ENCODE measurements around the gene RNF182. TPM values are rescaled to one million over a fixed set of nuclear protein-coding genes. Genes with fewer than 3 reads are reported as not detected.

The RNF182 gene
- total and polyA plus RNA-seq, 9 of the 15 experiments (the other 6 are each of a cell fraction or from before 2014, with no cell fraction given), result 12.8 to 22.8 (median 17.5) TPM

GRCh38 chr6:13913226-13914001 is 11.3 kb upstream of the RNF182 start:
- in situ Hi-C loops (cut with MboI), result loop anchor here (5.0 kb wide), 1 partner anchor 149 kb away; no protein-coding TSS in a partner anchor
- DNase-seq (ENCODE audit: extremely low read depth in 1 of 4, low spot score in 3 of 4) (no peak), ATAC-seq (no peak), FAIRE-seq (no peak)
- H3K4me3 ChIP-seq, result no peak overlapping the region
- H3K4me2 ChIP-seq (ENCODE audit: insufficient read depth, low read length), result peak overlapping the region; percentile 23; the same call in 1 of the 2 replicates
- H3K9me1 ChIP-seq (ENCODE audit: control insufficient read depth, insufficient read depth, low read length), result no peaks in the 10 kb centered on the region
- 36% methylated on average over 8 of the region's 8 CpGs for WGBS (ENCODE audit: insufficient coverage, low coverage, missing lambda C conversion rate)
- ChIA-PET CTCF (ENCODE audit: low intra/inter-chr PET ratio) (no interaction called here), POLR2A (interaction anchor here (0.7 to 3.8 kb wide), 6 partner anchors 10 to 164 kb away, joined by 3 to 34 read pairs (median 3); partner anchors contain the start of gene RNF182)
- no peaks in the 10 kb centered on the region for H3K9me3 ChIP-seq (replicated peaks; ENCODE audit: control insufficient read depth, insufficient read depth, low read depth, low read length)
- intact Hi-C loops (cut with micrococcal nuclease), result loop anchor here (1.0 kb wide), 1 partner anchor 133 kb away; no protein-coding TSS in a partner anchor
- no peaks in the 10 kb centered on the region for H3K27me3 ChIP-seq (ENCODE audit: control insufficient read depth in 2 of 2, insufficient read depth in 2 of 2, low read length in 2 of 2)
- H3K27ac ChIP-seq (ENCODE audit: extremely low read depth, low read depth, low read length), result no peak overlapping the region
- H3K36me3 ChIP-seq (ENCODE audit: control insufficient read depth, insufficient read depth, low read length), result no peaks in the 10 kb centered on the region
- BruUV-seq (replicated peaks), result no TSS peak
- H3K9ac ChIP-seq (ENCODE audit: insufficient read depth in 1 of 2, low read depth in 2 of 2, low read length in 2 of 2), result no peak overlapping the region
- peak overlapping the region; percentile 5; the same call in 1 of the 2 replicates for H2AFZ ChIP-seq (ENCODE audit: low read depth, low read length)
- H3K4me1 ChIP-seq (replicated peaks in 1 of 2; ENCODE audit: control insufficient read depth in 2 of 2, insufficient read depth in 2 of 2, low read length in 2 of 2), result peaks cover 21 to 55% of the 10 kb centered on the region in 2 experiments
- no peaks in the 10 kb centered on the region for H4K20me1 ChIP-seq (replicated peaks; ENCODE audit: control insufficient read depth, insufficient read depth, low read length)
- H3K79me2 ChIP-seq (ENCODE audit: control insufficient read depth, insufficient read depth, low read length), result no peaks in the 10 kb centered on the region
- TF ChIP-seq ZNF436 (CRISPR knock-in tag; IDR thresholded peaks at IDR 0.05), result no peak
- TF ChIP-seq ZNF655 (CRISPR knock-in tag; IDR thresholded peaks at IDR 0.05), result no peak
- TF ChIP-seq NONO (IDR thresholded peaks at IDR 0.05; ENCODE audit: low read depth in 2 of 2, low read length in 1 of 2), result 0 out of 4 replicates have a peak, but pooled peaks of 1 of the 2 experiments have one; percentile 46
- TF ChIP-seq SNRNP70 (optimal IDR thresholded peaks at IDR 0.05; ENCODE audit: low read depth, low read length), result no peak
- TF ChIP-seq MNT (conservative IDR thresholded peaks at IDR 0.05), result 0 out of 4 replicates have a peak, but pooled peaks of 1 of the 2 experiments have one; percentile 5
- TF ChIP-seq SAFB (IDR thresholded peaks at IDR 0.05; ENCODE audit: borderline replicate concordance, low read depth, low read length), result no peak
- TF ChIP-seq ARID1B (IDR thresholded peaks at IDR 0.05), result no peak
- peak; percentile 83 for TF ChIP-seq FOSL1 (tag; conservative IDR thresholded peaks at IDR 0.05)
- no peak for TF ChIP-seq PREB (CRISPR knock-in tag; IDR thresholded peaks at IDR 0.05)
- TF ChIP-seq POU5F1 (IDR thresholded peaks at IDR 0.05; ENCODE audit: borderline replicate concordance, low read depth, low read length, partially characterized antibody), result no peak
- 0 out of 4 replicates have a peak, but pooled peaks of 1 of the 2 experiments have one; percentile 4 for TF ChIP-seq MAZ (CRISPR knock-in tag; conservative IDR thresholded peaks at IDR 0.05 in 1 of 2, IDR thresholded peaks at IDR 0.05 in 1 of 2)
- peak; percentile 33; the same call in 1 of the 2 replicates for TF ChIP-seq RAD51 (IDR thresholded peaks at IDR 0.05; ENCODE audit: borderline replicate concordance, low read depth)
- no peak for TF ChIP-seq ATF4 (CRISPR knock-in tag; IDR thresholded peaks at IDR 0.05)
- peak; percentile 49; the same call in 1 of the 2 replicates for TF ChIP-seq ZNF75A (CRISPR knock-in tag; IDR thresholded peaks at IDR 0.05)
